Stimulated activated naive CD4-positive, alpha-beta T cell (primary cell): Measurements from ENCODE around the gene MT1M.
A peak's percentile ranks its signal among the peaks of the same experiment; 100 is the strongest.
"Not testable (repeated sequence)": the region's sequence is repeated elsewhere in the genome, so short reads cannot be mapped to it uniquely, and the experiment has no call there.

Experiments
- DNase-seq, 6 experiments: peaks; one replicate each; lab custom pipeline; 2025; lab: John Stamatoyannopoulos, UW

The MT1M gene

GRCh38 chr16:56632156-56632847 is at the start of gene MT1M:
MT1M (plus strand) TSS chr16:56632659; CDS start chr16:56632732, 73 bp downstream.
- DNase-seq = no peak

- not testable (repeated sequence) for DNase-seq
Observed at GRCh38 chr16:56582911-56583310, 49.5 kb upstream of the MT1M start.

- no peak for DNase-seq
Observed at GRCh38 chr16:56583351-56584168, 48.9 kb upstream of the MT1M start.

- DNase-seq = no peak
Observed at GRCh38 chr16:56584276-56584675, 48.2 kb upstream of the MT1M start.

- DNase-seq = no peak
Observed at GRCh38 chr16:56588781-56589140, 43.7 kb upstream of the MT1M start.

- DNase-seq = peak in 5 of 6 experiments; percentile 10 to 70 (median 23)
Observed at GRCh38 chr16:56589141-56590039, 43.1 kb upstream of the MT1M start, which contains the start of gene MT3. MT3 (plus strand) TSS chr16:56589528; CDS start chr16:56589591, 63 bp downstream.

- no peak for DNase-seq
Observed at GRCh38 chr16:56591377-56592060, 40.9 kb upstream of the MT1M start.

- no peak for DNase-seq
Observed at GRCh38 chr16:56593573-56594291, 38.7 kb upstream of the MT1M start.

- no peak for DNase-seq
Observed at GRCh38 chr16:56594292-56594619, 38.2 kb upstream of the MT1M start.

- peak in 2 of 6 experiments; percentile 6 to 8 for DNase-seq
Observed at GRCh38 chr16:56600398-56600999, 32.0 kb upstream of the MT1M start.

GRCh38 chr16:56601325-56601724 is 31.1 kb upstream of the MT1M start:
- no peak for DNase-seq

GRCh38 chr16:56603589-56603988 is 28.9 kb upstream of the MT1M start:
- DNase-seq = peak in 3 of 6 experiments; percentile 5 to 26 (median 7)

GRCh38 chr16:56604966-56605365 is 27.5 kb upstream of the MT1M start:
- no peak for DNase-seq

- no peak for DNase-seq
Observed at GRCh38 chr16:56605475-56605874, 27.0 kb upstream of the MT1M start.

GRCh38 chr16:56606071-56606475 is 26.4 kb upstream of the MT1M start:
- no peak for DNase-seq

- no peak for DNase-seq
Observed at GRCh38 chr16:56606476-56607108, 25.9 kb upstream of the MT1M start.

- peak in 4 of 6 experiments; percentile 6 to 32 (median 23) for DNase-seq
Observed at GRCh38 chr16:56607109-56607618, 25.3 kb upstream of the MT1M start.

- no peak for DNase-seq
Observed at GRCh38 chr16:56607675-56608042, 24.8 kb upstream of the MT1M start.

- DNase-seq = peak; percentile 68 to 83 (median 74)
Observed at GRCh38 chr16:56608043-56608875, 24.2 kb upstream of the MT1M start, which contains the start of gene MT2A. MT2A (plus strand) TSS chr16:56608584; CDS start chr16:56608656, 72 bp downstream.
